GM19023 (cell line): ENCODE measurements around the gene ALX4.

Experiments used
- ATAC-seq: cut with Tn5 transposase; IDR thresholded peaks from one replicate; pipeline ENCODE4 v1.9.1; 2021; ENCODE audit warnings: mild to moderate bottlenecking, moderate library complexity; ENCODE audit not compliant: unreplicated experiment

ALX4 gene

GRCh38 chr11:44316659-44317240 lies 6.8 kb upstream of the ALX4 start:
- no peak for ATAC-seq

- ATAC-seq, result no peak
Observed at GRCh38 chr11:44315947-44316658, 6.2 kb upstream of the ALX4 start.

DNA sequence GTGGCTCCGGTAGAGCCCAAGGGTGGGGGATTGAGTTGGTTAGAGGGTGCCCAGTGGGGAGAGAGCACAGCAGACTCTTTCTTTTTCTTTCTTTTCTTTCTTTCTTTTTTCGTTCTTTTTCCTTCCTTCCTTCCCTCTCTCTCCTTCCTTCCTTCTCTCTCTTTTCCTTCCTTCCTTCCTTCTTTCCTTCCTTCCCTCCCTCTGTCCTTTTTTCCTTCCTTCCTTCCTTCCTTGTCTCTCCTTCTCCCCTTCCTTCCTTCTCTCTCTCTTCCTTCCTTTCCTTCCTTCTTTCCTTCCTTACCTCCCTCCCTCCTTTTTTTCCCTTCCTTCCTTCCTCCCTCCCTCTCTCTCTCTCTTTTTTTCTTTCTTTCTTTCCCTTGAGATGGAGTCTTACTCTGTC lies 4.8 kb upstream of the ALX4 start:
- no peak for ATAC-seq

DNA sequence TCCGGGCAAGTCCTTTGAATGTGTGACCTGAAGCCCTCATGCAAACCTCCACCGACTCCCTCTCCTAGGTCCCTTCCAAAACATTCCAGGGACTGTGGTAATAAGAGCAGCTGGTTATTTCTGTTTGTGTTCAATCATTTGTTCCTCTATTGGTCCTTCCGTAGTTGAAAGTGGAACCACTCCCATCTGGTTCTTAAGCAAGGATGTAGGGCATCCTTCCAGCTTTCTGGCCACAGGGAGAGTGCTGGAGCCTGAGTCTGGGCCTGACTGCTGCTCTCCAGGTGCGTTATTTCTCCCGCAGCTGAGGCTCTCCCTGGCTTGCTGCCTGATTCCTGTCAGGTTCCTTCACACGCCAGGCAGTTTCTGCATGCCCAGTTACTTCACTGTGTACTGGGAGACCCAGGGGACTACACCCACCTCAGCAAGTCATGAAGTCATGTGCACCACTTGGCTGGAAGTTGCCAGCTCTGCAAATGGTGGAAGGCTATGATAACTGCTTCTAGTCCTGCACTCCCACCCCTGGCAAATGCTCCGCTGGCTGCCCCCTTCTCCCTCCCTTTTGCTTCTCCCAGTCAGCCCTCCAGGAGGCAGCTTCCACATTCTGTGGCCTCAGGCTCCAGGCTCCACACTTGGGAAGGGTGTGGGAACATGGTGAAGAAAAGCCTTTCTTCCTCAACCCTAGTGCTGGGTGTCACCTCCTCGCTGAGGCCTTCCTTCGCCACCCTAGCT lies 4.0 kb upstream of the ALX4 start:
- no peak for ATAC-seq

GRCh38 chr11:44312876-44313275 lies 2.9 kb upstream of the ALX4 start:
- ATAC-seq, result no peak

DNA sequence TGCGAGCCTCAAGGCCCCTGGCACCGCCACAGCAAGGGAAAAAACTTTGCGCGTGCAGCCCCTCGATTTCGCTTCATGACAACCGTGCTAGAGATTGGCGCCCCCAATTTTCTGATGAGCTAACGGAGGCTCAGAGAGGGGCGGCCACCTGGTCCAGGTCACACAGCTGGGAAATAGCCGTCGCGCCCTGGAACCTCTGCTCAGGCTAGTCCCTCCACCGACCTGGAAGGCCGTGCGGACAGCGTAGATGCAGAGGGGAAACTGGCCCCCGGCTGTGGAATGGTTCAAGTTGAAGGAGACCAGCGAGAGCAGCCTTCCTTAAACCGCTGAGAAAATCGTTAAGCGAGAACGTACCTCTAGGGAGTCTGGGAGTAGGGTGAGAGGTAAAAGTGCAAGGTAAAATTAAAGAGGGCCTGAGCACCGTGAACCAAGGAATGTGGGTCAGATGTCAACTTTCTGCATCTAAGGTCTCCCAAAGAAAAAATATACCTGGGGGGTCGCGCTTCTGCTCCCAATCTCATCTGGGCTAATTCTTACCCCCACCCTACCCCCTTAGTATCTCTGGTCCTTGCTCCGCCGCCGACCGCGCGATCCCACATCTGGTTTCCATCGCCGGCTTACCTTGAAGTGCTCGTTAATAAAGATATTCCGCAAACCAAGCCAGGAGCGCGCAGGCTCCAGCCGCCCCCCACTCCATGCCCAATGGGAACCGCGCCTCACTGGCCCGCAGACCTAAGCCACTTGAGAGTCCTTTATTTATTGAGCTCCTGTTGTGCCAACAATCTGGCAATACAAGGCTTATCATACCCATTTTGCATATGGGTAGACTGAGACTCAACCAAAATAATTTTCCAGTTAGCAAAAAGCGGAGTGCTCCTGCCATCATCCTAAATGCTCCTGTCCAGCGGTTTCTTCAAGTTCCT lies 1.7 kb upstream of the ALX4 start:
- no peak for ATAC-seq

- ATAC-seq, result no peak
Observed at GRCh38 chr11:44310463-44311272, 729 bp upstream of the ALX4 start.

DNA sequence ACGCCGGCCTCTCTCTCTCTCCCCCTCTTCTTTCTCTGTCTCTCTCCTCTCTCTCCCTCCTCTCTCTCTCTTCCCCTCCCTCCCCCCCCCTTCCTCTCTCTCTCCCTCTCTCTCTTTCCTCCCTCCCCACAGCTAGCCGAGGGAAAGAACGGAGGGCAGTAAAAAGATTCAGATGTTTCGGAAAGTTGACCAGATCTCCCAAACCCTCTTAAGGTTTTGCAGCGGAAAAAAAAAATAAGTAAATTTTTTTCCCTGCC lies 195 bp upstream of the ALX4 start:
- no peak for ATAC-seq

DNA sequence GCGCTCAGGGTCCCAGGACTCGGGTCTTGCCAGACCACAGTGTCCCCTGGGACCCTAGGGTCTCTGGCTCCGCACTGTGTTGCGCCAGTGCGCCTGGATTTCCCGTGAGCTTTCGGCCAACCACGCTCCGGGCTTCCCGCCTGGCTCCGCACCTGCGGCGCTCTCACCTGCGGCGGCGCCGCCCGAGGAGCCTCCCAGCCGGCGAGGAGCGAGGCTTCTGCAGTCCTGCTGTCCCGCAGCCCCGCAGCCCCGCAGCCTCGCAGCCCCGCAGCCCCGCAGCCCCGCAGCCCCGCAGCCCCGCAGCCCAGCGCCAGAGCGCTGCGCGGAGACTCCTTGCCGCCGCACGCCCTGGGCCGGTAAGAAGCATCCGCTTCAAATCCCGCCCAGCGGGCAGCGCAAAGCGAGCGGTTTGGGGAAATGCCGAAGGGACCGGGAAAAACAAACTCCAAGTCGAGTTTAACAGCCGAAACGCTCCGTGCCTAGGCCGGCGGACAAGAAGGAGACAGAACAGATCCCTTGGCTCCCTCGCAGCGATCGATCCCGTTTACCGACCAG lies 939 bp downstream of the ALX4 start:
- ATAC-seq, result no peak

DNA sequence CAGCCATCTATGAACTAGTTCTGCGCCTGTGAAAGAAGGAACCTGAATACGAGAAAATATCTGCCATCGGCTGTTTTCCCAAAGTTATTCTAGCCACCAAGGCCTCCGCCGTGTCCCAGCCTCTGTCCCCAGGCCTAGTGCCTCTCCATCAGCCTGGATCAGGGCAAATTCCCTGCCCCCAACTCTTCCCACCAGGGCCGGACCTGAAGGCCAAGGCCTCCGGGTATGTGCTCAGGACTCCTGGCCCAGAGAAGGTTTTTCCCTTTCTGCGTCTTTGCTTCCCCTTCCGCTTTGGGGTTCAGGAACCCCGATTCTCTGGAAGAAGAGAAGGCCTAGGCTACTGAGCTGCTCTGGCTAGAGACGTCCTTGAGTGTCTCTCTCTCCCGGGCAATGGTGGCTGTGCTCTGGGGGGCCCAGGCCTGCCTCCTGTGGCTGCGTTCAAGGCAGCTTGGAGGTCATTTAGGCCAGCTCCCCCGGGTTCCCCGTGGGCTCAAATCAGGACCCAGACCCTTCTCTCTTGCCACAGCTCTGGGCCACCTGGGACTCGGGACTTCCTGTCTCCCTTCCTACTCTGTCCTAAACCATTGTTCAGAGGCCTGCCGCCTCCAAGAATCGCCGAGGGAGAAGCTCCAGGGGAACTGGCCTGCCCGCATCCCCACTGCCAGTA lies 1.6 kb downstream of the ALX4 start:
- no peak for ATAC-seq

DNA sequence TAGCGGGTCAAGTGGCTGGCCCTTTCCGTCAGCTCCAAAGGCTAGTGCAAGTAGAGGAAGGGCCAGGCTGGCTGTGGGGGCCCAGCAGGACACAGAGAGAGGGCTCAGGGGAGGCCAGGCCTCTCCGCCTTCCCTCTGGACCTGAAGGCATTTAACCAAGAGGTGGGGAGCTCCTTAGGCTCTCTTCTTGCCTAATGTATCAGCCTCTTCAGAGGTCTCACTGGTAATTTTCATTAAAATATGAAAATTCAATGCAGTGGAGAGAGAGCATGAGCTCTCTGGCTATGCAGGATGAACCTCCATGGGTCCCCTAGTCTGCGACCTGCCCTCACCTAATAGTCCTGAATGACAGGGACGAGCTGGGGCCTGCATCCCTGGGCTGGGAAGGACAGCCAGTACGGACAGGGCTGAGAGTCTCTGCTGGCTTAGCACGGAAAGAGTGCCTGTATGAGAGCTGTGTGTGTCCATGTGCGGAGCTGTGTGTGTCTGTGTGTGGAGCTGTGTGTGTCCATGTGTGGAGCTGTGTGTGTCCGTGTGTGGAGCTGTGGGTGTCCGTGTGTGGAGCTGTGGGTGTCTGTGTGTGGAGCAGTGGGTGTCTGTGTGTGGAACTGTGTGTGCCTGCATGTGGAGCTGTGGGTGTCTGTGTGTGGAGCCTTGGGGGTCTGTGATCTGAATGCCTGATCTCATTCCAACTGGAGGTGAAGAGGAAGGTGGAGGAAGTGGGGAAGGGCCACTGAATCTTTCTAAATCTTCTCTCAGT lies 2.4 kb downstream of the ALX4 start:
- no peak for ATAC-seq

GRCh38 chr11:44306918-44307244 lies 3.1 kb downstream of the ALX4 start:
- ATAC-seq, result no peak

DNA sequence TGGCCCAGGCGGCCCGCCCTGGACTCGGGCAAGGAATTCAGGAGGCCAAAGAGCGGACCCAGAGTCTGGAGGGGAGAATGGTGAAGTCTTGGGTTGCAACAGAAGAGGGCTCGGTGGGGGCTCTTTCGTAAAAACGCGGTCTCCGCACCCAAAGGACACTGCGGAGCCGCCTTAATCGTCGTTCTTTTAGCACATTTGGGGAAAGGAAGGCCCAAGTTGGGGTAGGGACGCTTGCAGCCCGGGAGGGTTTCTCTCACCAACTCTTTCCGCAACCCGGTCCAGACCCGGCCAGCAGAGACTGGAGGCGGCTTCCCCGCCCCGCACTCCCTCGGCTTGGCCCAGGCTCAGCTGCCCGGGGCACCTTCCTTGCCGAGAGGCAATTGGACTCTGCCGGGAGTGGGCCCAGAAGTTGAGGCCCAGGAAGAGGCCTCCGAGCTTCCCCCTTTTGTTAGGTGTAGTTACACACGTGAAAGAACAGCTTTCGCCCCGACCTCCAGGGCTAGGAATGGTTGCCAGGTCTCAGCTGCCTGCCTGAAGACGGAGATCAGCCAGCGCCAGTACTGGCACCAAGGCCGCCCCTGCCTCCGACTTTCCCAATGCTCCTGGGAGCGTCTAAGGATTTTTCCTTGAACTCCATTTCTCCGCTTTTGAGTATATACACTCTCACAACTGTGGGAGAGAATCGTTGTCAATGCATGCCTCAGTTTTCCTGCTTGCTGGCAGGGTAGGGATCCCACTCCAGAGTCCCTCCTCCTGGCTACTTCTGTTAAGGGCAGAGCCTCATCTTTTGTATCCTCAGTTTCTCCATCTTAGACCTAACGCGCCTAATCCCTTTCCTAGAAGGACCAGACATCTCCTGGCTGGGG lies 3.7 kb downstream of the ALX4 start:
- ATAC-seq, result no peak

- ATAC-seq, result no peak
Observed at GRCh38 chr11:44305470-44306051, 4.4 kb downstream of the ALX4 start.

DNA sequence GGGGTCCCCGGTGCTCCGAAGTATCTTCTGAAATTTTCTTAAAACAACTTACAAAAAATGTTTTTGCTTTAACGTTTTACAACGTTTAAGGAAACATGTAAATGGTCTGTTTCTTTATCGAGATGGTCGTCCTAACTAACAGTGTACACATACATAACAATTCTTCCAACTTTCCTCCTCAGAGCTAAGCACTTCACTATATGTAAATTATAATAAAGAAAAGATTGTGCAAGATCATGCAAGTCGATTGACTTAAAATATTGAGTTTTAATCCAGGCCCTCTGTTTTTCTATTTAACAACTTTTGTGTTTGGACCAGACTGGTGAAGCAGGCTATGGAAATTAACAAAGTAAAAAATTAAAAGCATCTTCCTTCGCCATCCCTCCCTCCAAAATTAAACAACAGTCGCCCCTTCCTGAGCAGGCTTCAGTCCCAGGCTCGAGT lies 4.9 kb downstream of the ALX4 start:
- no peak for ATAC-seq

DNA sequence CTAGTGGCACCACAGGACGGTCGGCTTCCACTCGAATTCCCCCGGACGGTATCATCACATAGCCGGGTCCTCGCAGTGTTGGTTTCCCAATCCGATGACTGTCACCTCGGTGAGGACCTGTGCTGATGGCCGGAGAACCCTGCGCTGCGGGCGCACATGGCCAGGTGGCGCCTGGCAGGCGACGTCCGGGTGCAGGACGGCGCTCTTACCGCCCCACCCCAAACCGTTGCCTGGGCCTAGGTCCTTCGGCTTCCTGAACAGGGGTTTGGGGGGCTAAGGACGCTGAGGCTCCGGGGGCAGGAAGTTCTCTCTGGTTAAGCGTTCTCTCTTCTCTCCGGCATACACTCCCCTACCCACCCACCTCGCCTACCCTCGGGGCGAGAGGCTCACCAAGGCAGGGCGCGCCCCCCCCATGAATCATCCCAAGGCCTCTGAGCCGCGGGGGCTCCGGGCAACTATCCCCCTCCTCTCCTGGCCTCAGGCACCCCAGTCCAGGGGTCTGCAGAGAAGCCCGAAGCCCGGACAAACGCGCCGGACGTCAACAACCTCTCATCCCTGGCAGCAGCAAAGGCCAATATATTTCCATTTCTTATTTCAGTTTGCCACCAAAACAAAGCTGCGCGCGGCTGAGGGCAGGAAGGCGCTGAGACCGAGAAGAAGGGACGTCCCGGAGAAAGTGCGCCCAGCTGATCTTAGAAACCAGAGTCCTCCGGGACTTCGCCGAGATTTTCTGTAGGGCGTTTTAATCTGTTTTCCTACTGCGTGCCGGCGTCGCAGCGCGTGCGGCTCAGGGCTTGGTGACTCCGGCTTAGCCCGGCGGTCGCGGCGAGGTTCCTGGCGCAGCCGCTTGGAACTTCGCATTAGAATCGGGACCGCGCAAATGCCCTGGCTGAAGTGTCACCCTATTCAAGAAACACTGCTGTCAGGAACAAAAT lies 5.6 kb downstream of the ALX4 start:
- ATAC-seq, result no peak
